ENCODE data around the gene ZFP92.
A peak's percentile ranks its signal among the peaks of the same experiment; 100 is the strongest.
"Not testable (repeated sequence)": the region's sequence is repeated elsewhere in the genome, so short reads cannot be mapped to it uniquely, and the experiment has no call there.

The ZFP92 gene

GRCh38 chrX:153386097-153386496, 25.2 kb upstream of the ZFP92 start:
- DNase-seq (ENCODE audit: low spot score), result no peak

DNA sequence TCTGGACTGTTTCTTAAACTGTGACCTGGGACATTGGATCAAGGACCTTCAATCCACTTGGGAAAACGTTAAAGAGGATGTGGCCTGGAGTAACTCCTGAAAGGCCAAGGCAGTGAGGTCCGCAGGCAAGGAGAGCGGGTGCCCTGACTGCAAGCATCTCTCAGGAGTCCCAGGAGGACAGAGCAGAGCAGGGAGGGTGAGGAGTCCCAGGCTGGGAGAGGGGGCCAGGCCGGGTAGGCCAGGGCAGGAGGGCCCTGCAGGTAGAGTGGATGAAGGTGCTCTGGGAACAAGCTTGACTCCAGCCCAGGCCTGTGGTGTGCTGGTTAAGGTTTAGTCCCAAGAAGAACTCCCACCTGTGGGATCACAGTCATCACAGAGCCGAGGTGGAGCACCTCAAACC, 23.9 kb upstream of the ZFP92 start:
- no peak for DNase-seq (ENCODE audit: low spot score)

DNA sequence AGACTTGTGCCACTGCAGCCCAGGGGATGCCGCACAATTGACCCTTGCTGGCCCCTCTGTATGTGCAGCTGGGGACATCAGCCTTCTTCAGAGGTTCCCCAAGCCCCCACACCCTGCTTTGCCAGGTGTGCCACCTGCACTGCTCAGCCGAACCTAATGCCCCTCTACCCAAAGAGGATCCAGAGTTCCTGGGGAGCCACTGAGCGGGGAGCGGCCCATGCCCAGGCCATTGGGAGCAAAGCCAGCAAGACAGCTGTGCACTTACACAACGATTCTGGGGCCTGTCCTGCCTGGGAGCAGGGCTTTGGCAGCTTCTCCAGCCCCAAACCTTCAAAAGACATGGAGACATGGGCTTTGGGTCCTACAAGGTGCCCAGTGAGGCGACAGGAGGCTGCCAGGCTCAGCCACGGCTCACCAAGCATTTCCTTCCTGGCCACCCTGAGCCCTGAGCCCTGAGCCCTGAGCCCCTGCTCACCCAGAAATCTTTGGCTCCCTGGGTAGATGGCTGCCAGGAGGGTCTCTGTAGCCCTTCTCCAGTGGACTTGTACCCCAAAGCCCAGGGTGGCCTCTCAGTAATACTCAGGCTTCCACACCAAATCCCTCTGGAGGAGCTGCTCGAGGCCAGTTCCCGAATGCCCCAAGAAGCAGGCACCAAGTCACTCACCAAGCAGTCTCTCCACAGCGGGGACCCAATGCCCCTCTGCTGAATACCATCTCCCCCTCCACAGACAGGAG, 23.1 kb upstream of the ZFP92 start:
- no peak for DNase-seq (ENCODE audit: low spot score)

- DNase-seq (ENCODE audit: low spot score), result no peak
Observed at GRCh38 chrX:153388722-153389459, 22.4 kb upstream of the ZFP92 start.

GRCh38 chrX:153389460-153389768, 21.9 kb upstream of the ZFP92 start:
- not testable (repeated sequence) for DNase-seq (ENCODE audit: low spot score)

DNA sequence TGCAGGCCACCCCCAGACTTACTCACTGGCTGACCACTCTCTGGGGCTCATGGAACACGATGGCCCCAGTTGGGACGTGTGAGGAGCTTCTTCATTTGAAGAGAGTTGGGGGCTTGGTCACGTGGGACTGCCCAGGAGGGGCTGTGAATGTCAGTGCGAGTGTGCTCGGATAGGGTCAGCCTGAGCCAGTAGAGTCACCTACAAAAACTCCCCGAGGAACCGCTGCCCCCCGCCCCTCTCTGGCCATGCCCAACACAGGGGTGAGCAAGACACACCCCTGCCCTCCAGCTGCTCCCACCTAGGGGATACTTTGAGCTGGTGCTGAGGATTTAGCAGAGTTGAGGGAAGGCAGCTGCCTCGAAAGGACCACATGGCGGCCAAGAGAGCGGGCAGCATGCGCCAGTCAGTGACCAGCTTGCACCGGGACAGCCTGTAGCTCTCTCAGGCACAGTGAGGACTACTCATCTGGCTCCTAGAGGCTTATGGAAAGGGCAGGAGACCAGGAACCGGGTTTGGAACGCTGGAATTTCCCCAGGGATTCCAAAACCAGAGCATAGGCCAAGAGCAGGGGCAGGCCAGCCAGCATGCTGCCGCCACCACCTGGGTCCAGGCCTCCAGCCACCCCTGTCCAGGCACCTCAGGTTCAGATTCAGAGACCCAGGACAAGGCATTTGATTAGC, 18.5 kb upstream of the ZFP92 start:
- DNase-seq (ENCODE audit: low spot score), result no peak

DNA sequence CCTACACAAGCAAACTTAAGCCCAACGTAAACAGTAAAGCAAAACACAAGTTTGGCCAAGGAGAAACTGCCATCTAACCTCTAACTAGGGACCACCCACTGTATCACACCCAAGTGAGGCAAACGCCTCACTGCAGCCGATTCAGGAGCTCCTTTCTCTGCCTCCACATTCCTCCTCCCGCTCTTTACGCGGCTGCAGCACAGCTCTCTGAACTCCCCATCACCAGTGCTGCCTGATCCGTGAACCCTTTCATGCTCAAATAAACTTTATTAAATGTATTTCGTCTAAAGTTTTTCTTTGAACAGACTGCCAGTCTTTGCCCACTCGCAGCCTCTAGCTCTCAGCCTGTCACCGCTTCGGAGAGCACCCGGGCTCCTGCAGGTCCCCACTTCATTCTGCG, 16.7 kb upstream of the ZFP92 start:
- DNase-seq (ENCODE audit: low spot score), result no peak

DNA sequence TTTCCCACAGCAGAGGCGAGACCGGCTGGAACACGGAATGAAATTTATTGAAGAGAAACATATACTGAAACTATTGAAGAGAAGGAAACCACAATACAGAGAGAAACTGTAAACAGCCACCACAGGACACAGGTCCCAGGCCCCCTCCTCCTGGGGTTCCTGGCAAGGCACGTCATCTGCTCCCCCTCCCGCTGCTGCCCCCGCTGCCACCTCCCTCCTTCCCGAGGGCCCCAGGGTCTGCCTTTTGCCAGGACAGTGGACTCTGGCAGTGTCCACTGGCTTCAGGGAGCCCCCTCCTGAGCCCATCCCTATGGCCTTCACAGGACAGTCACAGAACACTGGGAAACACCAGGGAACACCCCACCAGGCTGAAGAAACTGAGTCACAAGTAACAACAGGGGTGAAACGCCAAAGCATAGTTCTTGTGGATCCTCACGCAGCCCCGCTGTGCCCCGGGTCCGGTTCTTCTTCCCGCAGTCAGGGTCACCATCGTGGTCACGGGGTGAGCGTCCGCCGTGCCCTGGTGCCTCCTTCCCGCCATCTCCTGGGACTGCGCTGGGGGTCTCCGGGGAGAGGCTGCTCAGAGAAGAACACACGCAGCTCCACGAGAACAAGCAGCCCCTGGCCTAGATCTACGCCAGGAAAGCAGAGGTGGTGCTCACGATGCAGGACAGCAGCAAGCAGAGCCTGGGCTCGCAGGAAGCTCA, 15.5 kb upstream of the ZFP92 start:
- no peak for DNase-seq (ENCODE audit: low spot score)

DNA sequence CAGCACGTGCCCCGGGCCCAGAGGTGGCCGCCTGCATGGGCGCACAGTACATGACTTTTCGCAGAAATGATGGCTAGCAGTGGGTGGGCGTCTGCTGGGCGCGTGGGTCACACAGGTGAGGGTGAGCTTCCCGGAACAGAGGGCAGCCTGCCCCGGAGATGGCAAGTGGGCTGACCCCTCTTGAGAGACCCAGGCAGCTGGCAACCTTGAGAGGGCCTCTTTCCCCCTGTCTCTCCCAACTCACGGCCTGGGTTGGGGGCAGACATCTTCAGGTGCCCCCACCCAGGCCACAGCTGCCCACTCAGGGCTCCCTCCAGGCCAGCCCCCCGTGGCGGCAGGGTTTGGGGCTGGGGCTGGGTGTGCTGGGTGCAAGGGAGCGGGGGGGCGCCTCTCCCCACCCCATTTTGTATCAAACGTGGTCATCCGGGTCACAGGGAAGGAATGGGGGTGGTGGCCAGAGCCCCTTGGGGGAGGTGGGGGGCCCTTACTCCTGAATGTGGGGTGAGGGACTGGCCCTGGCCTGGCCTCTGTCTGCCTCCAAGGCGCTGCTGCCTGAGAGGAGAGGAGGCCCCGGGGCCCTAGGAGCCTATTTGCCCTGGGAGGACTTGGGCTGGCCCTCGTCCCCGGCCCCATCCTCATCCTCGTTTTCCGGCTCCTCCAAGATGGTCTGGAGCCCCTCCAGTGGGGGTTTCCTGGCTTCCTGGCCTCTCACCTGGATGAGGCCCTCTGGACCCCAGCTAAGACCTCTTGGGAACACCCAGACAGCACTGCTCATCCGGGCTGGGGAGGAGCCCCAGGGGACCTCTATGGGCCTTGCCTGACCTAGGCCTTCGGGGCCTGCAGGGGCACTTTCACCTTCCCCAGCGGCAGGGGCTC, 14.7 kb upstream of the ZFP92 start:
- no peak for DNase-seq (ENCODE audit: low spot score)

DNA sequence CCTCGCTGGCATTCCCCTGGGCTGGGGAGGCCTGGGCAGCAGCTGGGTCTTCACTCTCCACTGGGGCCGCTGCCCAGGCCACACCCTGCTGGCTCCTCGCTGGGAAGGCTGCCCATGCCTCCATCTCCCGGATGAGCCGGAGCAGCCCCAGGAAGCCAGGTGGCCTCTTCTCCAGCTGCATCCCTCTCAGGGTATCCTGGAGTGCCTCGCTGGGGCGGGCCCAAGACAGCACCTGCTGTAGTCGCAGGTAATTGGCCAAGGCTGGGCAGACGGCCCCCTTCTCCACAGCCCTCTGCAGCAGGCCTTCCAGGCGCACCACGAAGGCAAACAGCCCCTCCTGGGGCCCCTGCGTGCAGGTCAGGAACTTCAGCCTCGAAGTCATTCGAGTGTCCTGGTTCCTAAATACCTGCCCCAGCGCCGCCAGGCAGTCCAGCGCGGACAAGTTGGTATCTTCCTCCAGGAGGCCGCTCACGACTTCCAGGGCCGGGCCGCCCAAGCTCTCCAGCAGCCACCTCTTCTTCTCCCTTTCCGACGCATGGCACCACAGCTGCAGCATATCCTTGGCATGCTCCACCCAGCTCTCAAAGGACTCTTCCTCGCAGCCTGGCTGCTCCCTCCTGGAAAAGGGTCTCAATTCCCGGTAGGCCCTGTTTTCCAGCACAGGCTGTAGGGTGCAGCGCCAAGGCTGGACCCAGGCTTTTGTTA, 13.9 kb upstream of the ZFP92 start:
- DNase-seq (ENCODE audit: low spot score), result no peak

DNA sequence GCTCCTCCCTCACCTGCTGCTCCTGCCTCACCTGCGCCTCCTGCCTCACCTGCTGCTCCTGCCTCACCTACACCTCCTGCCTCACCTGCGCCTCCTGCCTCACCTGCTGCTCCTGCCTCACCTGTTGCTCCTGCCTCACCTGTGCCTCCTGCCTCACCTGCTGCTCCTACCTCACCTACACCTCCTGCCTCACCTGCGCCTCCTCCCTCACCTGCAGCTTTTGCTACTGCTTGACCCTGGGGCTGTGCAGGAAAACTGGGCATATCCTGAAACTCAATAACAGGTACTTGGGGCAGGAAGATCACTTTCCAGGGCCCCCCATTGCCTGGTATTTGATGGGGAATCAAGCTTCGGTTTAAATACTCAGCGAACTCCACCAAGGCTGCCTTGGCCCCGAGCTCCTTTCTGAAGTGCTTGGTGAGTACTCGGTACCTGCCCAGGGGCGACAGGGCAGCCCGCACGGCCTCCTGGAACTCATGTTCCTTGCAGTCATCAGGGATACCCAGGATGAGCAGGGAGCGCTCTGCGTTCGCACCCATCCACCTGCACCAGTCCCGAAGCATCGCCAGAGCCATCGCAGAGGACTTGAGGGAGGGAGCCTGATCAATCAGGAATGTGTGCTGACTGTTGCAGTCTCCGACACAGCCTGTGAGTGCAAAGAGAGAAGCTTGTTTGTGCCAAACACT, 12.9 kb upstream of the ZFP92 start:
- DNase-seq (ENCODE audit: low spot score), result no peak

- peak; percentile 75 for DNase-seq (ENCODE audit: low spot score)
Observed at GRCh38 chrX:153400146-153401132, 10.8 kb upstream of the ZFP92 start.

GRCh38 chrX:153401133-153401764, 10.0 kb upstream of the ZFP92 start, which contains the start of gene PNMA6E:
Gene PNMA6E, minus strand, starts transcription at chrX:153401350. Its CDS starts 2,501 bp downstream, at chrX:153398849.
- DNase-seq (ENCODE audit: low spot score), result no peak

DNA sequence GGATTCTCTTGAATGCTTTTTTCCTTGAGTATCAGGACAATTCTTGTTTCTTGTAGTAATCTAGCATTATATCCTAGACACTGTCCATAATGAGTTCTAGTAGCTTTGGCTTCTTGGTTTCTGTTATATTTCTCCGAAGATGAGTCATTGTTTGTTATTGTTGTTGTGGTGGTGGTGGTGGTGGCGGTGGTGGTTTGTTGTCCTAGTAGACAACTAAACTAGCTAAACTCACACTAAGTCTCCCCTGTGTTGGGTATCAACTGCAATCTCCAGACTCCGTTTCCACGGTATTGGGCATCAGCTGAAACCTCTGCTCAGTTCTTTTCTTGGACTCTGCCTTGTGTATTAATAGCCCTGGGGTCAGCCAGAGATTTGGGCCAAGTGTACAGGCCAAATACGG, 6.9 kb upstream of the ZFP92 start:
- not testable (repeated sequence) for DNase-seq (ENCODE audit: low spot score)

GRCh38 chrX:153405426-153405825, 5.8 kb upstream of the ZFP92 start:
- no peak for DNase-seq (ENCODE audit: low spot score)

DNA sequence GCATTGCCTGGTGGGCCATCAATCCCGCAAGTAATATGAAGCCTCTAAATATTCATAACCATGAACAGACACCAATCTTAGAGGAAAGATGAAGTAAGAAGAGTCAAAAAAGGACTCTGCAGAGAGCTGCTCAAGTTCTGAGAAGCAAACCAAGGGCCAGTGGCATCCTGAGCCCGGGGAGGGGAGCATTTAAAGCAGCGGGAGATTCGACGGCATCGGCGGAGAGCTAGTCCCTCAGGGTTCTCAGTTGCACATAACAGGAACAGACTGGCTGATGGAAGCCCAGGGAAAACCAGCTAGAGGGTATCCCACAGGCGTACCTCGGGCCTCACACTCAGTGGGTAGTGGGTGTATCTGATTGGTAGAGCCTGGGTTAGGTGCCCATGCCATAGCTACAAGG, 5.3 kb upstream of the ZFP92 start:
- no peak for DNase-seq (ENCODE audit: low spot score)

DNA sequence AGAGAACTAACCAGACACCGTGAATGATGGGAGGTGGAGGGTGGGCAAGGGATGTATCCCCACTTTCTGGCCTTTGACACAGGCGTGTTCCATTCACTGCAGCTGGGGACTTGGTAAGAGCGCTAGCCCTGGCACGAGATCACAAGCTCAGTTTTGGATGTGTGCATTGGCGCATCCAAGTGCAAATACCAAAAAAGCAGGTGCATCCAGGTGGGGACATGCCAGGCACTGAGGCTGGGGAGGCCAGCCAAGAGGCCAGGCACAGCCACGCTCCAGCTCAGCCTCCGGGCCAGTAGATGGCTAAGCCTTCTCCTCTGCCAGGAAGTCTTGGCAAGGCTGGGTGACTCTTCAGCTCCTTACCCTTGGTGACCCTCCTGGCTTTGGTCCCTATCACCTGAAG, 4.4 kb upstream of the ZFP92 start:
- DNase-seq (ENCODE audit: low spot score), result no peak

- DNase-seq (ENCODE audit: low spot score), result no peak
Observed at GRCh38 chrX:153407736-153408135, 3.5 kb upstream of the ZFP92 start.

Measured in germinal center (tissue), 1 donor.